Measurements from ENCODE around the gene ESPNL. TPM values are rescaled to one million over a fixed set of nuclear protein-coding genes. Genes with fewer than 3 reads are reported as not detected.

ESPNL gene
- total RNA-seq, 4 donors from 2014 or later = 0.78 to 1.3 (median 0.83) TPM; not detected in 1

- H3K36me3 ChIP-seq = no peaks in the 10 kb centered on the region
These were observed 58.5 kb downstream of the ESPNL start, which contains the start of gene ERFE for GRCh38 chr2:238158509-238159070. ERFE (plus strand) TSS chr2:238158970; CDS start chr2:238159008, 38 bp downstream.

DNA sequence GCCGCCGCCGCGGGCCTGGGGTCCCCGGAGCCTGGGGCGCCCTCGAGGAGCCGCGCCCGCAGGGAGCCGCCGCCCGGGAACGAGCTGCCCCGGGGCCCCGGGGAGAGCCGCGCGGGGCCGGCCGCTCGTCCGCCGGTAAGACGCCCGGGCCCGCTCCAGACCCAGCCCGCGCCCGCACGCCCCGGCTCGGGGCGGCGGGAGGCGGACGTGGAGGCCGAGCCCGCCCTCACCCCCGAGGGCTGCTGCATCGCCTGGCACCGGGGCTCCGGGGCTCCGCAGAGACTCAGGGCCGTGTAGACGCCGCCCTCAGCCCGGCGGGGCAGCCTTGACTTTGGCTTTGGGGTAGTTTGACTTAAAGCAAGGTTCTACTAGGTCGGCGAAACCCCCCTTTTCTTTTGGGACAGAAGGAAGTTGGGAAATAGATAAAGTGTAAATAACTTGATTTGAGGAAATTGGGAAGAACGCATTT is 59.0 kb downstream of the ESPNL start:
- intact Hi-C loops (cut with DNase I) = loop anchor here (5.0 kb wide), 1 partner anchor 103 kb away; no protein-coding TSS in a partner anchor
- Histone ChIP-seq H3K27me3 (peaks cover 0 to 63% (median 22%) of the 10 kb centered on the region in 4 donors), H3K27ac (replicated peaks in 1 of 4) (no peak overlapping the region), H3K4me3 (peak overlapping the region; percentile 40 to 58 (median 46)), H3K4me1 (peaks cover 11 to 42% (median 32%) of the 10 kb centered on the region in 4 donors), H3K36me3 (no peaks in the 10 kb centered on the region), H3K9me3 (no peaks in the 10 kb centered on the region)
- TF ChIP-seq EP300 (IDR thresholded peaks at IDR 0.05) = no peak
- no peak for TF ChIP-seq POLR2A (IDR thresholded peaks at IDR 0.05; ENCODE audit: low read depth)
- TF ChIP-seq POLR2AphosphoS5 (IDR thresholded peaks at IDR 0.05) = no peak
- TF ChIP-seq, protein P1, sequence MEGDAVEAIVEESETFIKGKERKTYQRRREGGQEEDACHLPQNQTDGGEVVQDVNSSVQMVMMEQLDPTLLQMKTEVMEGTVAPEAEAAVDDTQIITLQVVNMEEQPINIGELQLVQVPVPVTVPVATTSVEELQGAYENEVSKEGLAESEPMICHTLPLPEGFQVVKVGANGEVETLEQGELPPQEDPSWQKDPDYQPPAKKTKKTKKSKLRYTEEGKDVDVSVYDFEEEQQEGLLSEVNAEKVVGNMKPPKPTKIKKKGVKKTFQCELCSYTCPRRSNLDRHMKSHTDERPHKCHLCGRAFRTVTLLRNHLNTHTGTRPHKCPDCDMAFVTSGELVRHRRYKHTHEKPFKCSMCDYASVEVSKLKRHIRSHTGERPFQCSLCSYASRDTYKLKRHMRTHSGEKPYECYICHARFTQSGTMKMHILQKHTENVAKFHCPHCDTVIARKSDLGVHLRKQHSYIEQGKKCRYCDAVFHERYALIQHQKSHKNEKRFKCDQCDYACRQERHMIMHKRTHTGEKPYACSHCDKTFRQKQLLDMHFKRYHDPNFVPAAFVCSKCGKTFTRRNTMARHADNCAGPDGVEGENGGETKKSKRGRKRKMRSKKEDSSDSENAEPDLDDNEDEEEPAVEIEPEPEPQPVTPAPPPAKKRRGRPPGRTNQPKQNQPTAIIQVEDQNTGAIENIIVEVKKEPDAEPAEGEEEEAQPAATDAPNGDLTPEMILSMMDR (IDR thresholded peaks at IDR 0.05) = no peak
- DNase-seq (ENCODE audit: extremely low spot score) = no peak
- WGBS = 20% methylated on average over 8 of the region's 52 CpGs

More at GRCh38 chr2:238158509-238159070, 58.5 kb downstream of the ESPNL start, which contains the start of gene ERFE:
- Histone ChIP-seq H3K4me1 (peaks cover 11 to 37% (median 27%) of the 10 kb centered on the region in 4 donors), H3K9me3 (no peaks in the 10 kb centered on the region), H3K27ac (replicated peaks in 1 of 4) (no peak within 1 kb of the TSS), H3K4me3 (peak within 1 kb of the TSS; percentile 40 to 58 (median 46)), H3K27me3 (peaks cover 0 to 58% (median 20%) of the 10 kb centered on the region in 4 donors)
- DNase-seq (ENCODE audit: extremely low spot score) = no peak
- intact Hi-C loops (cut with DNase I) = loop anchor here (5.0 kb wide), 1 partner anchor 104 kb away; no protein-coding TSS in a partner anchor
- WGBS = 14% methylated on average over 10 of the region's 61 CpGs
- no peak for TF ChIP-seq POLR2A (IDR thresholded peaks at IDR 0.05; ENCODE audit: low read depth)
- no peak for TF ChIP-seq EP300 (IDR thresholded peaks at IDR 0.05)
- peak in 1 of 2 donors; percentile 17 for TF ChIP-seq POLR2AphosphoS5 (IDR thresholded peaks at IDR 0.05)
- TF ChIP-seq, protein P1 (IDR thresholded peaks at IDR 0.05) = peak in 2 of 3 experiments; percentile 41 to 67

DNA sequence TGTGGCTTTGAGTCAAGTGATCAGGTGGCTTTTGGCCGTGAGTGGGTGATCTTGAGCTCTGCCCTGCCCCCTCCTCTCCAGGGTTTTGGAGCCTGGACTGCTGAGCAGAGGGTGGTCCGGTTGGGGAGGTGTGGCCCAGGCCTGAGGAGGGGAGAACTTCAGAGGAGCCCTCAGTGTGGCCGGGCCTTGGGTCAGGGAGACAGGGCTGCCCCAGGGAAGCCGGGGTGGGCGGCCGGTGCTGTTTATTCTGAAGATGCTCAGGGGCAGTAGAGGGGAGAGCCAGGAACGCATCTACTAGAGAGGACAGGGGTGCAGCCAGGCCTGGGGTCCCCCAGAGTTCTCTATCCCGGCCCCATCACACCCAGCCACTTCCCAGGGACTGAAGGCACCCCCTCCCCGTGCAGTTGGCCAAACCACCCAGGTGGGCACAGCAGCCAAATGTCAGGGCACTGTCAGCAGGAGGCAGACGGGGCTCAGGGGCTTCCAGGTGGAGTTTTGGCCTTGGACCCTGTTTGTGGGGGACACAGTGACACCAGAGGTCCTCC is 59.6 kb downstream of the ESPNL start:
- H3K27me3 ChIP-seq = peaks cover 0 to 66% (median 23%) of the 10 kb centered on the region in 4 donors
- no peak overlapping the region for H3K27ac ChIP-seq (replicated peaks in 1 of 4)
- TF ChIP-seq, protein P1 (IDR thresholded peaks at IDR 0.05) = no peak
- TF ChIP-seq EP300 (IDR thresholded peaks at IDR 0.05) (no peak), POLR2AphosphoS5 (IDR thresholded peaks at IDR 0.05) (no peak), POLR2A (IDR thresholded peaks at IDR 0.05; ENCODE audit: low read depth) (no peak)
- intact Hi-C loops (cut with DNase I) = loop anchor here (5.0 kb wide), 1 partner anchor 103 kb away; no protein-coding TSS in a partner anchor
- H3K4me3 ChIP-seq = no peak overlapping the region
- 82% methylated on average over 10 of the region's 10 CpGs for WGBS
- H3K36me3 ChIP-seq = no peaks in the 10 kb centered on the region
- H3K9me3 ChIP-seq = no peaks in the 10 kb centered on the region
- DNase-seq (ENCODE audit: extremely low spot score) = no peak
- peaks cover 11 to 44% (median 35%) of the 10 kb centered on the region in 4 donors for H3K4me1 ChIP-seq

- H3K4me1 ChIP-seq = peaks cover 11 to 44% (median 35%) of the 10 kb centered on the region in 4 donors
- intact Hi-C loops (cut with DNase I) = no loop called here
- TF ChIP-seq, protein P1 (IDR thresholded peaks at IDR 0.05) = peak in 2 of 3 experiments; percentile 12 to 24
- TF ChIP-seq EP300 (IDR thresholded peaks at IDR 0.05) (no peak), POLR2A (IDR thresholded peaks at IDR 0.05; ENCODE audit: low read depth) (no peak), POLR2AphosphoS5 (IDR thresholded peaks at IDR 0.05) (no peak)
- H3K4me3 ChIP-seq = no peak overlapping the region
- H3K36me3 ChIP-seq = no peaks in the 10 kb centered on the region
- no peak for DNase-seq (ENCODE audit: extremely low spot score)
- H3K27ac ChIP-seq (replicated peaks in 1 of 4) = no peak overlapping the region
- 75% methylated on average over 21 of the region's 23 CpGs for WGBS
- H3K9me3 ChIP-seq = no peaks in the 10 kb centered on the region
- peaks cover 0 to 70% (median 23%) of the 10 kb centered on the region in 4 donors for H3K27me3 ChIP-seq
These were observed 60.3 kb downstream of the ESPNL start for GRCh38 chr2:238160206-238161129.

Data from esophagus muscularis mucosa (tissue), 4 donors.